ENCODE results near the gene SYNE2.

DNA sequence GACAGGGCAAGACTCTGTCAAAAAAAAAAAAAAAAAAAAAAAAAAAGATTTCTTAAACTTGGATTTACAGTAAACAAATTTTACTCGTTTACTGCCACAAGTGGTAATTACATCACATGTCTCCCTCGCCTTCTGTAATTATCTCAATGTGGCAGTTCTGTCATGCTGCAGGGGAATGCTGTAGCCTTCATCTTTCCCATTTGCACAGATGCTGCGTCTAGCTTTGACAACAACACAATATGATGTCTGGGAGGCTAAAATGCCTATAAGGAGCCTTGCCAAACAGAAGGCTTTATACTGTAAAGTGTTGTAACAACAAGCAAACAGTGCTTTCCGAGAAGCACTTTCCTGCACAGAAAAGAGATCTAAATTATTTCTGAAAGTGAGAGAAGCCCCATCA lies 392.7 kb downstream of the SYNE2 start:
- no peak for TF ChIP-seq ASH2L (IDR thresholded peaks at IDR 0.05; ENCODE audit: low read length)
- TF ChIP-seq, protein P1, sequence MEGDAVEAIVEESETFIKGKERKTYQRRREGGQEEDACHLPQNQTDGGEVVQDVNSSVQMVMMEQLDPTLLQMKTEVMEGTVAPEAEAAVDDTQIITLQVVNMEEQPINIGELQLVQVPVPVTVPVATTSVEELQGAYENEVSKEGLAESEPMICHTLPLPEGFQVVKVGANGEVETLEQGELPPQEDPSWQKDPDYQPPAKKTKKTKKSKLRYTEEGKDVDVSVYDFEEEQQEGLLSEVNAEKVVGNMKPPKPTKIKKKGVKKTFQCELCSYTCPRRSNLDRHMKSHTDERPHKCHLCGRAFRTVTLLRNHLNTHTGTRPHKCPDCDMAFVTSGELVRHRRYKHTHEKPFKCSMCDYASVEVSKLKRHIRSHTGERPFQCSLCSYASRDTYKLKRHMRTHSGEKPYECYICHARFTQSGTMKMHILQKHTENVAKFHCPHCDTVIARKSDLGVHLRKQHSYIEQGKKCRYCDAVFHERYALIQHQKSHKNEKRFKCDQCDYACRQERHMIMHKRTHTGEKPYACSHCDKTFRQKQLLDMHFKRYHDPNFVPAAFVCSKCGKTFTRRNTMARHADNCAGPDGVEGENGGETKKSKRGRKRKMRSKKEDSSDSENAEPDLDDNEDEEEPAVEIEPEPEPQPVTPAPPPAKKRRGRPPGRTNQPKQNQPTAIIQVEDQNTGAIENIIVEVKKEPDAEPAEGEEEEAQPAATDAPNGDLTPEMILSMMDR (IDR thresholded peaks at IDR 0.05; ENCODE audit: control extremely low read depth in 1 of 3, insufficient read depth in 1 of 3, low read depth in 1 of 3, low read length in 3 of 3): no peak
- no peak for TF ChIP-seq GABPA (IDR thresholded peaks at IDR 0.05; ENCODE audit: borderline replicate concordance, insufficient read depth, low read length)
- TF ChIP-seq TEAD4 (IDR thresholded peaks at IDR 0.05; ENCODE audit: low read depth, low read length): no peak
- TF ChIP-seq KDM1A (IDR thresholded peaks at IDR 0.05; ENCODE audit: borderline replicate concordance, low read length): no peak
- no peak for TF ChIP-seq CEBPB (IDR thresholded peaks at IDR 0.05; ENCODE audit: low read depth, low read length)
- TF ChIP-seq SIRT6 (IDR thresholded peaks at IDR 0.05; ENCODE audit: low read length): no peak
- no peak for TF ChIP-seq POLR2A (IDR thresholded peaks at IDR 0.05; ENCODE audit: control extremely low read depth in 1 of 2, low read depth in 2 of 2, low read length in 2 of 2)

Data from H1 (cell line).